Measurements from ENCODE around the gene CRYL1.

CRYL1 gene

DNA sequence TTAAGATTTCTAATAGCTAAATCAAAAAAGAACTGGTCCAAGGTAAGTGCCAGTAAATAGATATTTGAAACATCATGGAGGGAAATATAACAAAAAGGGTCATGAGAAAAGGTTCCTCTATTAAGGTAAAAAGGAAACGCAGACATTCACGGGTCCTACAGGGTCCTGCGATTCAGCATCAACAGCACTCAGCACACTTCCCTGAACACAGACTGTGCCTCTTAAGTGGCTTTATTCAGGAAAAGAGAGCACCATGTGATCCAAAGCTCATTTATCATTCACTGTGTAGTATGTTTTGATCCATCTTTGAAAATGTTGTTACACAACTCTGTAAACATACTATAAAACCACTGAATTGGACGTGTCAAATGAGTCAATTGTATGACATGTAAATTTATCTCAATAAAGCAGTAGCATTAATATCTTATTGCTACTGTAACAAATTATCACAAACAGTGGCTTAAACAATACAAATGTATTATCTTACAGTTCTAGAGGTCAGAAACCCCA, 33.7 kb downstream of the CRYL1 start:
- DNase-seq, result no peak

- peak in 1 of 2 donors; percentile 60 for DNase-seq
Observed at GRCh38 chr13:20489185-20489820, 36.4 kb downstream of the CRYL1 start.

DNA sequence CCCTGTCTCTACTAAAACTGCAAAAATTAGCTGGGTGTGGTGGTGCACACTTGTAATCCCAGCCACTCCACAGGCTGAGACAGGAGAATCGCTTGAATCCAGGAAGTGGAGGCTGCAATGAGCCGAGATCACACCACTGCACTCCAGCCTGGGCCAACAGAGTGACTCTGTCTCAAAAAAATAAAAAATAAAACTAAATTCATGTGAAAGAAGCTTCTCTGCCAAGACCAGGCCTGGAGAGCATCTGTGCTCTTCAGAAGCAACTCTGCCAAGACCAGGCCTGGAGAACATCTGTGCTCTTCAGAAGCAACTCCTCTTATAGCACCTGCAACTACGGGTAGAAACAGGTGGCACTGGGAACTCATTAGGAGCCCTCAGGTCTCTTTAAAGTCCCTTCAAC, 37.7 kb downstream of the CRYL1 start:
- DNase-seq, result no peak

DNA sequence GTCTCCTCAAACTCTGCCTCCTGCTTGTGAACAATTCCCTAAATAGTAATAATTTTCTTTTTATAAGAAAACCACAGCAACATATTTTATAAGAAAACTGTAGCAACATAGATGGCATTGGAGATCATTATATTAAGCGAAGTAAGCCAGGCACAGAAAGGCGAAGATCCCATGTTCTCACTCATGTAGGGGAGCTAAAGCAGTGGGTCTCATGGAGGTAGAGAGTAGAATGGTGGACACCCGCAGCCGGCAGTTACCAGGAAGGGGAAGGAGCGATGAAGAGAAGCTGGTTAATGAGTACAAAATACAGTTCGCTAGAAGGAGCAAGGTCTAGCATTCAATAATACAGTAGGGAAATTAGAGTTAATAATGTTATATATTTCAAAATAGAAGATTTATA, 42.9 kb downstream of the CRYL1 start:
- DNase-seq, result no peak

GRCh38 chr13:20482275-20482761, 43.3 kb downstream of the CRYL1 start:
- no peak for DNase-seq

DNA sequence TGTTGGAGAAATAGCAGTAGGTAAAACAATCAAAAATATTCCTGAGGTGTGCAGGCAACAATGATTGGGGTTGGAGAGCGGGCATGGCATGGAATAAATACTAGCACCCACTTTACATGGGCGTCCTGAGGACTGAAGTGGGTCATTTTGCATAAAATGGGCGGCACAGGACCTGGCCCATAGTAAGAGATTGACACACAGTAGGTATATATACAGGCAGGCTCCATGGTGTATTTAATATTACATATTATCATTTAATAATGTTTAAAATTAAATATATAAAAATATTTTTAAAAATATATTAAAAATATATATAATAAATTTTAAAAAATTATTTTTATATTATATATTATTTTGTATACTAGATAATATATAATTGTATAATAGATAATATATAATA, 48.3 kb downstream of the CRYL1 start:
- no peak for DNase-seq

GRCh38 chr13:20475927-20476691, 49.5 kb downstream of the CRYL1 start:
- peak; percentile 72 to 79 for DNase-seq

DNA sequence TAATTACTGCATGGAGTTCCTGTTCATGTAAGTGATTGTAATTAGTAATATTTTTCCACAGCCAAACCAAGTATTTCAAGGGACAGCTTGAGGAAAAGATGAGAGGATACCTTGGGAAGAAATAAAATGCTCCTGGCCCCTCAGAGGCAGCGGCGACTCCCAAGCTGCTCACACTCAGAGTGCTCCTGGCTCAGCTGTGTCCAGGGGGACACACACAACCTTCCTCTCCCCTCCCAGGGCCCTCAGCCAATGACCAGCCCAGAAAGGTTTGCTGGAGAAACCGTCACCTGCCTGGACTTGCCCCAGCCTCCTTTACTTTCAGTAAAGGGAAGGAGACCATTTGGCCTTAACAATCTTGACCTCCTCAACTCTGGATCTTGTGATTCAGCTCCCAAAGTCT, 51.1 kb downstream of the CRYL1 start:
- no peak for DNase-seq

GRCh38 chr13:20473888-20474287, 51.8 kb downstream of the CRYL1 start:
- DNase-seq, result no peak

DNA sequence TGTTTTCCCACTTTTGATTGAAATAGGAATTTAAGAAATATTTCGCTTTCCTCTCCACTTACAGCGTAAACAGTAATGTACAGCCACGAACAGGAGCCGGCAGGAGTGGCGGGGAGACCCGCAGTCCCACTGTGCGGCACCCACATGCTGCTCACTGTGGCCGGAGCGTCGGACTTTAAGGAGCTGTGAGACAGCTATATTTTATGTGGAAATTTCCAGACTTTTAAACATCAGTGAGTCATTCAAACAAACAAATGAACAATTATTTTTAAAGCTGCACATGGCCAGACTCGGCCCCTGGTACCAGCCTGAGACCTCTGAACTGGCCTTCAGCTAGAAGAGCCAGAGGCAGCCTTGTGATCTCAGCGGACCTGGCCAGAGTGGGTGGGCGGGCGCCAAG, 52.5 kb downstream of the CRYL1 start:
- DNase-seq, result no peak

GRCh38 chr13:20472531-20472930, 53.1 kb downstream of the CRYL1 start:
- no peak for DNase-seq

DNA sequence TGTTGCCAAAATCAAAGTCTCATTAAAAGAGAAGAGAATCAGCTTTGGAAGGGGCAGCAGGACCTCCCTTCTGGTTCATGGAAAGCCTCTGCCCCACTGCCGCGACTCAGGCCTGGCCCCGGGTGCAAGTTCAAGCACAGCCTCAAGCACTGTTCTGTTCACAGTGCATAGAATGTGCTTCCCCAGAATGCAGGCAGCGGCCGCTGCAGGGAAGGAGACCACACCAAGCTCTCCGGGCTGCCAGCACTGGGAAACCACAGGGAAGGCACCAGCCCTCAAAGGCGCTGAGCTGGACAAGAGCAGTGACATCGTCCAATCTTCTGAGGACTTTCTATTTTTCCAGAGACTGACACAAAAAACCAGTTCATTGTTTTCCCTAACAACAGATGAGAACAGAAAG, 55.5 kb downstream of the CRYL1 start:
- DNase-seq, result no peak

DNA sequence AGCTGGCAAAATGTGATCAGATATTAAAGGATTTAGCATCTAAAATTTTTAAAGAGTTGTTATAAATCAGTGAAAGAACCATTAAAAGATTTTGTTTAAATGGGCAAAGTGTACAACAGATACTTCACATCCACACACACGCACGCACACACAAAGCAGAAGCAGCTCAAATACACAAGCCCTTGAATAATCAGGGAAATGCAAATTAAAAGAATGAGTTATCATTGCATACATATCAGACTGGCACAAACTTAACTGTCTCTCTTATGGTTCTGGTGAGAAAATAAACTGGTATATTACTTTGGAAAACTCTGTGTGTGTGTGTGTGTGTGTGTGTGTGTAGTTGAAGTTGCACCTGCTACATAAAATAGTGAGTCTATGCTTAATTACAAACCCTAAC, 59.3 kb downstream of the CRYL1 start:
- DNase-seq, result no peak

DNA sequence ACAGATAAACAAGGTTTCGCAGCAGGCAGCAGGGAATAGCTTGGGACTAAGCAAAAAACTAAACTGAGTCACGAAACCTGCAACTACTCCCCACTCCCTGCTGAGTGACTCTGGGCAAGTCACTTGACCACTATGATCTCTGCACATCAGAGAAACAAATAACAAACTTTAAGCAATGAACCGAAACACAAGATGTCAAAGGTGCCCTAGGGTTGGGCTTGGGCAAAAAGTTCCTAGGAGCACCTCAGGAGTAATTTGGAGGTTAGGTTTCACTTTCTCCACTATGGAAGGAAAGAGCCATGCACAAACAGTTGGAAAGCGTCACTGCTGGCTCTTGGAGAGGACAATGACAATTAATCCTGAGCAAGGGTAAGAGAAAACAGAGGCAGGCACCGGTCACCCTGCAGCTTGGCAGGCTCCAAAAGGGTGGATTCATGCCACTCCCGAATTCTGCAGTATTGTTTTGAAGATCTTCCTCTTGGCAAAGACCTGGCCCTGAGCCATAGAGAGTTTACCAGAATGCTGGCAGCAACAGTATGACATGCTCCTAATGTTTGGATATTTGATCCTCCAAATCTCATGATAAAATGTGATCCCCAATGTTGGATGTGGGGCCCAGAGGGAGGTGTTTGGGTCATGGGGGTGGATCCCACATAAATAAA, 60.3 kb downstream of the CRYL1 start:
- DNase-seq, result no peak

DNA sequence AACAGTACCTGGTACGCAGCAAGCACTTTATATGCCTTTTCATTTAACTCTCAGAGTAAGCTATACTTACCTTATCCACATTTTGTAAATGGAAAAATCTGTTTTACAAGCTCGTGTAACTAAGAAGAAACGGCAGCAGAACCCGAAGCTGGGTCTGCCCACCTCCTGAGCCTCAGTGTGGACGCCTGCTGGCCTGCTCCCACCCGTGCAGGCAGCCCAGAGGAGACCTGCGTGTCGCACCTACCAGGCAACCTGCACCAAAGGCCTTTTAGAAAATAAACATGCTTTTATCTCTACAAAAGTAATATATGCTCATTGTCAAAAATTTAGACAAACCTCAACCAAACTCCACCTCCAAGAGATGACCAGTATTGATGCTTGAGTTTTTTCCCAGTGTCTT, 62.7 kb downstream of the CRYL1 start:
- no peak for DNase-seq

- DNase-seq, result no peak
Observed at GRCh38 chr13:20462533-20462915, 63.1 kb downstream of the CRYL1 start.

DNA sequence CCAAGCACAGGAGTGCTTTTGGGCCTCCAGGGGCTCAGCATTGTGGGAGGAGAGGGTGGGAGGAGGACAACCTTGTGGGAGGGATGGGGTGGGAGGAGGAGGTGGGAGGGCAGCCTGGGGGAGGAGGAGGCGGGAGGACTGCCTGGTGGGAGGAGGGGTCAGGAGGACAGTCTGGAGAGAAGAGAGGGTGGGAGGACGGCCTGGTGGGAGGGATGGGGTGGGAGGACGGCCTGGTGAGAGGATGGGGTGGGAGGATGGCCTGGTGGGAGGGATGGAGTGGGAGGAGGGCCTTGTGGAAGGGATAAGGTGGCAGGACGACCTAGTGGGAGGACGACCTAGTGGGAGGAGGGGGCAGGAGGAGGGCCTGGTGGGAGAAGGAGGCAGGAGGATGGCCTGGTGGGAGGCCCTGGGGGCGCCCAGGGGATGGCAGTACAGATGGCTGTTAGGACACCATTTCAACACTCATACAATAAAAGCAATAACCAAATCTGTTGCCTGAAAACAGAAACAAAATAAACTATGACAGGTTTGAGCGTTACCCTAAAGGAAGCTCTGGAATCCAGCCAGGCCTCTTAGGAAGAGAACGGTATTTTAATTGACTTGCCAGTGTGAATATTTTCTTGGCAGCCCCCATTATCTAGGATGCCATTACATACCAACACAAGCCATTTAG, 63.7 kb downstream of the CRYL1 start:
- DNase-seq, result no peak

- no peak for DNase-seq
Observed at GRCh38 chr13:20461481-20461859, 64.2 kb downstream of the CRYL1 start.

- no peak for DNase-seq
Observed at GRCh38 chr13:20460761-20461160, 64.9 kb downstream of the CRYL1 start.

DNA sequence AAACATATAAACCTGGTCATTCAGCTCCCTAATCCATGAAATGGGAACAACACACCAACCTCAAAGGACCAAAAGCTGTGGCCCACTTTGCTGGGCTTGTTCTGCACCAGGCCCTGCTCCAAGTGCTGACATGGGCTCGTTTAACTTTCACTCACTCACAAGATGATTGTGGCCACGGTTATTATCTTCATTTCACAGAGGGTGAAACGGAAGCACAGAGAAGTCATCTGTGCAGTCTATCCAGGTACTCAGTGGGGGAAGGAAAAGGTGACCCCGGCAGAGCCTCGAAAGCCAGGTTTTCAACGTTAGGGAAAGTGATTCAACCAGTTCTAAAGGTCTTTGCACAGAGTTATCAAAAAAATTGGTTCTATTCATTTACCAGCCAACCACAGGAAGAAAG, 68.0 kb downstream of the CRYL1 start:
- DNase-seq, result no peak

DNA sequence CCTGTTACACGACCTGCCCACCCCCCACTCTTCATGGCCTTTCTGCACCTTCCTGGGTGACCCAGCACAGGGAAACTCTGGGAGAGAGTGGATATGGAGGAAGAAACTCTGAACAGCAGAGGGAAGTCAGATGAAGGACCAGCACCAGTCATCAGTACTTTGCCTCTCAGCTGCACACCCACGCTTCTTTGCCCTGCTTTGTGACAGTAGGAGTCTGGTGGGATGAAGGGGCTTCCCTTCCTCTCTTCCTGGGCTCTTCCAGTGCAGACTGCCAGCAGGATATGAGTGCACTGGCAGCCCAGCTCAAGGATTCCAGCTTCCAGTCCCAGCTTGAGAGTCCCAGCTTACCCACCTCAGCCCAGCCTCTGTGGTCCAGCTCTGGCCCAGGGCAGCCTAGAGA, 68.9 kb downstream of the CRYL1 start:
- DNase-seq, result no peak

DNA sequence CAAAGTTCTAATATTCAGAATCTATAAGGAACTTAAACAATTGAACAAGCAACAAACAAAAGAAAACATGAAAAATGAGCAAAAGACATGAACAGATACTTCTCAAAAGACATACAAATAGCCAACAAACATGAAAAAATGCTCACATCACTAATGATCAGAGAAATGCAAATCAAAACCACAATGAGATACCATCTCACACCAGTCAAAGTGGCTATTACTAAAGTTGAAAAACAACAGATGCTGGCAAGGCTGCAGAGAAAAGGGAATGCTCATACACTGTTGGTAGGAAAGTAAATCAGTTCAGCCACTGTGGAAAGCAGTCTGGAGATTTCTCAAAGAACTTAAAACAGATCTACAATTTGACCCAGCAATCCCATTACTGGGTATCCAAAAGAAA, 74.3 kb downstream of the CRYL1 start:
- no peak for DNase-seq

- no peak for DNase-seq
Observed at GRCh38 chr13:20448470-20448869, 77.2 kb downstream of the CRYL1 start.
